ENCODE measurements around the gene SFXN3. TPM values are rescaled to one million over a fixed set of nuclear protein-coding genes. Genes with fewer than 3 reads are reported as not detected.

Gene SFXN3
- total RNA-seq, 1 experiment from 2014 or later, result 27.5 TPM

GRCh38 chr10:101020427-101021075 is 10.5 kb upstream of the SFXN3 start:
- Mint-ChIP-seq H3K4me3 (ENCODE audit: low read depth, unreplicated experiment) (no peak overlapping the region), H3K36me3 (ENCODE audit: insufficient read depth, unreplicated experiment) (no peaks in the 10 kb centered on the region), H3K27me3 (ENCODE audit: unreplicated experiment) (peaks cover 46% of the 10 kb centered on the region), H3K9me3 (ENCODE audit: low read depth, unreplicated experiment) (no peaks in the 10 kb centered on the region), H3K27ac (ENCODE audit: unreplicated experiment) (no peak overlapping the region), H3K4me1 (ENCODE audit: low read depth, unreplicated experiment) (no peaks in the 10 kb centered on the region)
- no peak for DNase-seq
- TF ChIP-seq, protein P1, sequence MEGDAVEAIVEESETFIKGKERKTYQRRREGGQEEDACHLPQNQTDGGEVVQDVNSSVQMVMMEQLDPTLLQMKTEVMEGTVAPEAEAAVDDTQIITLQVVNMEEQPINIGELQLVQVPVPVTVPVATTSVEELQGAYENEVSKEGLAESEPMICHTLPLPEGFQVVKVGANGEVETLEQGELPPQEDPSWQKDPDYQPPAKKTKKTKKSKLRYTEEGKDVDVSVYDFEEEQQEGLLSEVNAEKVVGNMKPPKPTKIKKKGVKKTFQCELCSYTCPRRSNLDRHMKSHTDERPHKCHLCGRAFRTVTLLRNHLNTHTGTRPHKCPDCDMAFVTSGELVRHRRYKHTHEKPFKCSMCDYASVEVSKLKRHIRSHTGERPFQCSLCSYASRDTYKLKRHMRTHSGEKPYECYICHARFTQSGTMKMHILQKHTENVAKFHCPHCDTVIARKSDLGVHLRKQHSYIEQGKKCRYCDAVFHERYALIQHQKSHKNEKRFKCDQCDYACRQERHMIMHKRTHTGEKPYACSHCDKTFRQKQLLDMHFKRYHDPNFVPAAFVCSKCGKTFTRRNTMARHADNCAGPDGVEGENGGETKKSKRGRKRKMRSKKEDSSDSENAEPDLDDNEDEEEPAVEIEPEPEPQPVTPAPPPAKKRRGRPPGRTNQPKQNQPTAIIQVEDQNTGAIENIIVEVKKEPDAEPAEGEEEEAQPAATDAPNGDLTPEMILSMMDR (IDR thresholded peaks at IDR 0.05; ENCODE audit: unreplicated experiment), result no peak
- CTCF ChIA-PET, result no interaction called here
- intact Hi-C loops (cut with micrococcal nuclease; ENCODE audit: unreplicated experiment), result no loop called here
- no TSS peak for BruUV-seq (replicated peaks)

GRCh38 chr10:101021239-101021638 is 9.8 kb upstream of the SFXN3 start:
- no peak overlapping the region for H3K27ac Mint-ChIP-seq (ENCODE audit: unreplicated experiment)
- H3K4me3 Mint-ChIP-seq (ENCODE audit: low read depth, unreplicated experiment), result no peak overlapping the region
- no peaks in the 10 kb centered on the region for H3K9me3 Mint-ChIP-seq (ENCODE audit: low read depth, unreplicated experiment)
- H3K27me3 Mint-ChIP-seq (ENCODE audit: unreplicated experiment), result peaks cover 39% of the 10 kb centered on the region
- no peaks in the 10 kb centered on the region for H3K36me3 Mint-ChIP-seq (ENCODE audit: insufficient read depth, unreplicated experiment)
- no peak for DNase-seq
- no TSS peak for BruUV-seq (replicated peaks)
- no peaks in the 10 kb centered on the region for H3K4me1 Mint-ChIP-seq (ENCODE audit: low read depth, unreplicated experiment)
- CTCF ChIA-PET, result no interaction called here
- intact Hi-C loops (cut with micrococcal nuclease; ENCODE audit: unreplicated experiment), result no loop called here
- TF ChIP-seq, protein P1 (IDR thresholded peaks at IDR 0.05; ENCODE audit: unreplicated experiment), result no peak

- Mint-ChIP-seq H3K36me3 (ENCODE audit: insufficient read depth, unreplicated experiment) (no peaks in the 10 kb centered on the region), H3K9me3 (ENCODE audit: low read depth, unreplicated experiment) (no peaks in the 10 kb centered on the region), H3K4me1 (ENCODE audit: low read depth, unreplicated experiment) (no peaks in the 10 kb centered on the region), H3K4me3 (ENCODE audit: low read depth, unreplicated experiment) (no peak overlapping the region), H3K27ac (ENCODE audit: unreplicated experiment) (no peak overlapping the region), H3K27me3 (ENCODE audit: unreplicated experiment) (peaks cover 33% of the 10 kb centered on the region)
- no TSS peak for BruUV-seq (replicated peaks)
- TF ChIP-seq, protein P1 (IDR thresholded peaks at IDR 0.05; ENCODE audit: unreplicated experiment), result no peak
- no peak for DNase-seq
- intact Hi-C loops (cut with micrococcal nuclease; ENCODE audit: unreplicated experiment), result no loop called here
- CTCF ChIA-PET, result no interaction called here
These were observed 9.3 kb upstream of the SFXN3 start for GRCh38 chr10:101021692-101022251.

DNA sequence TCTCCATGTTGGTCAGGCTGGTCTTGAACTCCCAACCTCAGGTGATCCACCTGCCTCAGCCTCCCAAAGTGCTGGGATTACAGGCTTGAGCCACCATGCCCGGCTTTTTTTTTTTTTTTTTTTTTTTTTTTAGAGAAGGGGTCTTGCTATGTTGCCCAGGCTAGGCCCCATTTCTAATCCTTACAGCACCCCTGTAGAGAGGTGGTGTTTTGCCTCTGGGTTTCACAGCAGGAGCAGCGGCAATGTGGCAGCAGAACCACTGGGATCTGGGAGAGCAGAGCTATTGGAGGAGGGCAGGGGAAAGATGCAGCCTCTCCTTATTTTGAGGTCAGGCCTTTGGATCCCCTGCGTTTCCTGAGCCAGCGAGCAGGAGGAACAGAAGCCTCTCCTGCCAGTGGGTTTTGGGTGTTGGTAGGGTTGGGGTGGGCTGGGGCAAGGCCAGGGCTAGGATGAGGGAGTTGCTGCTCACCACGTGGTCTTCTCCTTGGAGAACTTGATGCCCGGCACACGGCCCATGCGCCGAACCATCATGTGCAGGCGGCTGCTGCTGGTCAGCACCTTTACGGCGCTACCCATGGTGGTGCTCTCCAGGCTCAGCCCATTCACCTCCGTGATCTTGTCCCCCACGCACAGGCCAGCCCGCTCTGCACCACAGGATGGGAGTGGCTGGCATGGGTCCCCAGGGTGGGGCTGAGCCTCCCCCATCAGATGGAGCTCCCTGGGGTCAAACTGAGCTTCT is 7.9 kb upstream of the SFXN3 start:
- H3K27ac Mint-ChIP-seq (ENCODE audit: unreplicated experiment), result no peak overlapping the region
- no TSS peak for BruUV-seq (replicated peaks)
- H3K4me3 Mint-ChIP-seq (ENCODE audit: low read depth, unreplicated experiment), result no peak overlapping the region
- H3K4me1 Mint-ChIP-seq (ENCODE audit: low read depth, unreplicated experiment), result no peaks in the 10 kb centered on the region
- DNase-seq, result no peak
- intact Hi-C loops (cut with micrococcal nuclease; ENCODE audit: unreplicated experiment), result no loop called here
- H3K27me3 Mint-ChIP-seq (ENCODE audit: unreplicated experiment), result peaks cover 20% of the 10 kb centered on the region
- no peaks in the 10 kb centered on the region for H3K9me3 Mint-ChIP-seq (ENCODE audit: low read depth, unreplicated experiment)
- H3K36me3 Mint-ChIP-seq (ENCODE audit: insufficient read depth, unreplicated experiment), result no peaks in the 10 kb centered on the region
- TF ChIP-seq, protein P1 (IDR thresholded peaks at IDR 0.05; ENCODE audit: unreplicated experiment), result no peak
- CTCF ChIA-PET, result no interaction called here

Measured in Calu3 (cell line).